ENCODE data around the gene SH2D1B.

The SH2D1B gene

DNA sequence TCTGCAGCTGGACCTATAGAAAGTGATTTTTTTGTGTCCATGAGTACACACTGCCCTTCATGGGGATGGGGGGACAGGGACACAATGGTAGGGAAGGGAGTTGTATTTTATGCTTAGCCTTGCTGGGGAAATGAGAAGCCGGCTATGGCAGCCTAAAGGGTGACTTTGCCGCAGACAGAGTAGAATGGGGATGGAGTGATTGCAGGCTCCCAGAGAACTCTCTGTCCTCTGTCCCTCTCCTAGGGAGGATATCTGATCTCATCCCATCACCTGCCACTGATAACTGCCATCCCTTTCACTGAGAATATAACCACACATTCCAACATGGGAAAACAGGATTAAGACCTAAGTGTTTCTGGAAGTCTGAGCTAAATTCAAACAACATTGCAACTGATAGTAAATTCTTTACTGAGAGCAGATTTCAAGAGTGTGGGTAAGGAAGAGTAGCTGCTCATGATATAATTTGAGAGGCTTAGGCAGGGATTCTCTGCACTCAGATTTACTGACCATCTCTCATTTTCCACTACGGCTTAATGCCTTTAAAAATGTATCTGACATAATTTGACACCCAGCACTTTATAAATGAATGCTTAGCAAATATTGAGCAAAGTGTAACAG, 13.9 kb downstream of the SH2D1B start:
- peak; percentile 59 for DNase-seq

GRCh38 chr1:162397039-162397448, 14.9 kb downstream of the SH2D1B start:
- no peak for DNase-seq

GRCh38 chr1:162396201-162396906, 15.6 kb downstream of the SH2D1B start:
- DNase-seq = no peak

DNA sequence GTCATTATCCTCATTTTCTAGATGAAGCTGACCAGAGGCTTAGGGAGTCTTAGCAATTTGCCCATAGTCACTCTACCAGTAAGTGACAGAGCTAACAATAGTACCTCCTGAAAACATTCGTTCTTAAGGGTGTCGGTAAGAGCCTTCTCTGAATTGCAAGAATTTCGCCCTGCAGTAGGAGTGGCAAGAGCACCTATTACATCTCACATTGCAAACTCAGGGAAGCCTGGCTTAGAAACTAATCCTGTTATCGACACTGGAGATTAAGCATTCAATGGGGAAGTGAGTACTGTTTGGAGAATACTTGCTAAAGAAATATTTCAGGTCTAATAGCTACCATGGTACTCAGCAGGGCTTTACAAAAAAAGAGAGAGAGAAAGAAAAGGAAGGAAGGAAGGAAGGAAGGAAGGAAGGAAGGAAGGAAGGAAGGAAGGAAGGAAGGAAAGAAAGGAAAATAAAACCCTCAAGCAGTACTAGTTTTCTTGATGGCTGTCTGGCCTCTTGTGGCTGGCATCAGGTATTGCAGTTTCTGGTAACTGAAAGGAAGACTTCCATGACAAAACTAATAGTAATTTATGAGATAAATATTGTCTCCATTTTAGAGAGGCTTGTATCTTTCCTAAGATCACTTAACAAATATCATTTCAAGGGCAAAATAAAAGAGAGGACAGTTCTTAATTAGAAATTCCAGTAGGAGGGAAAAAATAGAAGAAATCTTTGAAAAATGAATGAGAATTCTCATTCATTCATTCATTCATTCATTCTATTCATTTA, 20.0 kb downstream of the SH2D1B start:
- peak; percentile 35 for DNase-seq

DNA sequence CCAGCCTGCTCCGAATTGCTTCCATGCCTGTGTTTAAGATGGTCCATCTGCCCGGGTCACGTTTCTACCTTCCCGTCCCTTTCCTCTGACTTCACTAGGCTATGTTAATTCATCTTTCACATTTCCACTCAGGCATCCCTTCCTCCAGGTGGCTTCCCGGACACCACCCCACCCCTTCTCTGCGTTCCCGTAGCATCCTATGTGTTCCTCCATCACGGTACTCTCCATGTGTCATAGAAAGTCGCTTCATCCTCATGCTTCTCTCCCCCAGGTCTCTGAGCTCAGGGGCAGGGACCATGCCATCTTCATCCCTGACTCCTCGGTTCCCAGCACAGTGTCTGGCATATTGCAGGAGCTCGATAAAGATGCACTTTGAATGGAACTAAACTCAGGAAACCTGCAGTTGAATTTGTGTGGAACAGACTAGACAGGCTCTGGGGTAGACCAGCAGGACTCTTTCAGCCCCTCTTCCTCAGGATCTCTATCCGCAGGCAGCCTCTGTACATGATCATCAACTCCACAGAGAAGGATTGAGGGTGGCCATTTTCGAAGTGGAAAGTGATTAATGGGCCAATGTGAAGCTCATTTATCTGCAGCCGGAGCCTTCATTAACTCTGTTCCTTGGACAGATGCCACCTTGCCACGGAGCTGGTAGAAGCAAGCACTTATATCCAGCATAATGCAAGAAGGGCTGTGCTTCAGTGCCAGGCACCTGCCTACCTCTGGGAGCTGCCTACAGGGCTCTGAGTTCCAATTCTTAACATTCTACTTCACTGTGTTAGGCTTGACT, 21.3 kb downstream of the SH2D1B start:
- DNase-seq = no peak

- DNase-seq = no peak
Observed at GRCh38 chr1:162389971-162390370, 22.0 kb downstream of the SH2D1B start.

GRCh38 chr1:162389021-162389818, 22.7 kb downstream of the SH2D1B start:
- DNase-seq = peak; percentile 21

GRCh38 chr1:162388615-162389014, 23.3 kb downstream of the SH2D1B start:
- no peak for DNase-seq

DNA sequence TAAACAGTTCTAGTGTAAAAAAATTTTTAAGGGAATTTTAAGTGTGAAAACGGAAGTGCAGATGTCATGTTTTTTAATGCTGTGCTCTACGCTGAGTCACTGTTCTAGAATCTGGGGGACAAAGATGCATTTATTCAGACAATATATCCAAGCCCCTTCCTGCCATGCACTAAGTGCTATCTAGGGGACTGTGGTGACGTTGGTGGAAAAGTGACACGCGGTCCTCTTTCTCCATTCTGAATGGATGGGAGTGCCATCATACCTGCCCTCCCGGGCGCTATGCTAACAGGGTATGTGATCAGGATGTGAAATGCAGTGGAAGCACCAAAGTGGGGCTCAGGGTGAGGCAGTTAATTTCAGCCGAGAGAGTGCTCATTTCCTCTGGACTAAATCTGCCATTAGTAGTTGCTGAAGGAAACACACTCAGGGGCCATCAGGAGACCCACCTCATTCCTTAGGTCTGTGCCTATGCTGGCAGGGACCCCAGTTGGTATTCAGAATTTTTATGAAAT, 23.8 kb downstream of the SH2D1B start:
- no peak for DNase-seq

DNA sequence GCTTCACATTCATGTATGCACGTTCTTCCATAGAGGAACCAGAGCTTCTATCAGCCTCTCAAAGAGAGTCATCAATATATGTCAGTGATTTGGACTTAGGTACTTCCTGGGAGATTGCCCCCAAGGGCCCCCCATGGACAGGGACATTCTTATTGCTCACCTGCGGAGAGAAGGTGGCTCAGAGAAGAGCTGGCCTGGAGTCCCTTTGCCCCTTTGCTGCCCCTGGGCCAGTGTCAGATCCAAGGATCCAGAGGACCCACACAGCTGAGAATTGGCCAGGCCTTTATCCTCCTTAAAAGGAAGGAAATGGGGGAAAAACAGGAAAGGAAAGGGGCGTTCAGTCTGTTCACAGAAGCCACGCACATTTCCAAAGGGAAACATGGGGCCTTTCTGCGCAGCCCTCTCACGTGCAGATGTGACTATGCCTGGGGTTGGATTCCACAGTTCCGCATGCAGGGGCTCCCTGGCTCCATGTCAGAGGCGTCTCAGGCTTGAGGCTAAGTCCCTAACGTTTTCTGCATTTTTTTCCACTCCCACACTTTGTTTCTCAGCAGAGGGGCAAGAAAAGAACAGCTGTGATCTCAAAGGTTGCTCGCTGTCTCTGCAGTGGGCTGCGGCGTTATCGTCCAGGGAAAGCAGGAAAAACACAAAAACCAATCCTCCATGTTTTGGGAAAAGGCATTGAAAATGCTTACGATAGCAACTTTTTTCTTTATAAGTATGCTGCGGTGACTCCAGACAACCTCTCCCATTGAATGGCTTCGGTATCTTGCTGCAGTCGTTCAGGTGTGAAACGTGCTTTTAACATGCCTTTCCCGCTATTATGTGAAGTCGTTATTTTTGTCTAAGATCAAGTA, 24.5 kb downstream of the SH2D1B start:
- DNase-seq = no peak

- no peak for DNase-seq
Observed at GRCh38 chr1:162386292-162387225, 25.4 kb downstream of the SH2D1B start.

- no peak for DNase-seq
Observed at GRCh38 chr1:162385702-162386101, 26.2 kb downstream of the SH2D1B start.

DNA sequence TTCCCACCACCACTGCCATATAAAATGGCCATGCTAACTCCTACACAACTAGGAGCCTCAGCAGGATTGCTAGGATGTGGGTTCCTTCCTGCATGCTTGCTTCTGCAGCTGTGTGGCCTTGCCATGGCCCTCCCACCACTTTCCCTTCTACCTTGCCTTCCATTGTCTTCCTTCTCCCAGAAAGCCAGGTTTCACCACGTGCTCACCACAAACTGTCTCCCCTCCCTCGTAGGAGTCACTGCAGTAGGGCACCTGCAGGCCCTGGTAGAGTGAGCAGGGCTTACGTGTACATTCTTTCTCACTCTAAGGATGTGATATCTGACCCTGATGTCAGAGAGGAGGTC, 26.7 kb downstream of the SH2D1B start:
- DNase-seq = no peak

DNA sequence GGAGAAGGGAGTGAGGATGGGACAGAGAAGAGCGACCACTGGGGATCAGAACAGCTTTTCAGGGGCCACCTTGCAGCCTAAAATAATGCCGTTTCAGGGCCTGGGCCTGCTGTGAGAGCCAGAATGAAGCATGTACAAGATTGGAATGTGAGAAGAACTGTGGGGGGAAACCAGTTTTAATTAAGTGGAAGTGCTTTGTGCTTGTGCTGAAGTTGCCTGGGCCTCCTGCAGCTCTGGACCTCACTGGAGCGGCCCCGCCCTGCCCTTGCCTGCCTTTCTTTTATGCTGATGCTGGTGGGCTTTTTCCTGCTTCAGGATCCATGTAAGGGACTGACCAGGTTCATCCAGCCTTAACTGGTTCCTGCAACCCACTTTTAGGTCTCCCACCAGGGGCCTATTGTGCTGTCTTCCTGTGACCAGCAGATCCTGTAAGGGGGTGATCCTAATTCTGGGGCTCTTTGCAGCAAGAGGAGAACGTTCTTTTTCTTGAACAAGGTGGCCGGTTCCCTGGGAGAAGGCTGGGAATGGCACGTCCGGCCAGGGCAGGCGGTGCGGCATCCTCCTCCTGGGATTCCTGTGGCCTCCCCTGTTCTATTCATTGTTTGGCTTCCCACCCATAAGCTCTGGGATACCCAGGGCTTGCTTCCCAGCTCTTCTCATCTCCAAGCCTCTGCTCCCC, 27.2 kb downstream of the SH2D1B start:
- no peak for DNase-seq

GRCh38 chr1:162384116-162384515, 27.8 kb downstream of the SH2D1B start:
- DNase-seq = no peak

DNA sequence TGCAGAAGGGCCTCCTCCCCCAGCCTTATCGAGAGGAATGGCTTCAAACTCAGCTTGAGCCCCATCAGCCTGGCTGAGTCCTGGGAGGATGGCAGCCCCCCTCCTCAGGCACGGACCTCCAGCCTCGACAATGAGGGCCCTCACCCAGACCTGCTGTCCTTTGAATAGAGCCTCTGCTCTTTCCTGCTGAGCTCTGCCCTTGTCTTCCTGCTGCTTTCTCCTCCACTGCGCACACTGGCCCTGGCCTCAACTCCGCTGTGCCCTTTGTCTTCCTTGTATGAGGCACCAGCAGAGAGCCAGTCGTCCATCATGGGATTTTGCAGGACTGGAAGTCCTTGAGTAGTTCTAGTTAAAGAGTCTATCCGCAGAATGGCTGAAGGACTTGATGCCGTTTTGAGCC, 28.4 kb downstream of the SH2D1B start:
- no peak for DNase-seq

DNA sequence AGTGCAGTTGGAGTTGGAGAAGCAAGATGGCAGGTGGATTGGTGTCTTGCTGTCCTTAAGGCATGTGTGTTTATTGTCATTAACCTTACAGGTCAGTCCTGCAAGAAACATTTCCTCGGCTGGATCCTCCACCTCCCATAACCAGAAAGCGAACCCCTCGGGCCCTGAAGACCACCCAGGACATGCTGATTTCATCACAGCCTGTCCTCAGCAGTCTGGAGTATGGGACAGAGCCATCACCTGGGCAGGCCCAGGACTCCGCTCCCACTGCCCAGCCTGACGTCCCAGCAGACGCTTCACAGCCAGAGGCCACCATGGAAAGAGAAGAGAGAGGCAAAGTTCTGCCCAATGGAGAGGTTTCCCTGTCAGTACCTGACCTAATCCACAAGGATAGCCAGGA, 28.8 kb downstream of the SH2D1B start:
- DNase-seq = no peak

DNA sequence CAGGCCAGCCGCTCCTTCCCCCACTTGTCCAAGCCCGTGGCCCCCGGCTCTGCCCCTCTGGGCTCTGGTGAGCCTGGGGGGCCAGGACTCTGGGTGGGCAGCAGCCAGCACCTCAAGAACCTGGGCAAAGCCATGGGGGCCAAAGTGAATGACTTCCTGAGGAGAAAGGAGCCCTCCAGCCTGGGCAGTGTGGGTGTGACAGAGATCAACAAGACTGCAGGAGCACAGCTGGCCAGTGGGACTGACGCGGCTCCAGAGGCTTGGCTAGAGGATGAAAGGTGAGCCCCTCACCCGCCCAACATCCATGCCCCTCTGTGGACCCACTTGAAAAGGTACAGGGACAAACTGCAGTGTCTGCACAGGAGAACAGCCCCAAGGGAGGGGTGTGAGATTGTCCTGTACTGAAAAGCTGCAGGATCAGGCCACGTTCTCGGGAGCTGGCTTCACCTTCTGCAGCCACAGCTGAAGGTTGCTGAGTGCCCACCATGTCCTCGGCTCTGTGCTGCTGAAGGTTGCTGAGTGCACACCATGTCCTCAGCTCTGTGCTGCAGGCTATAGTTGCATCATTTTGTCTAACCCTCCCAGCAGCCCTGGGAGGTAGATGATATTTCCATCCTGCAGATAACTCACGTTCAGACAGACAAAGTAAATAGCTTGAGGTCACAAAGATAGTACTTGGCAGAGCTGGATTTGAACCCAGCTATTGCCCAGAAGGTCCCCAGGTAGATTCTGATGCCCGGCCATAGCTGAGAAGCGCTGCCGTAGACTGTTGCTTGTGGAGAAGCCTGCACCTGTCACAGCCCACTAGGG, 29.8 kb downstream of the SH2D1B start:
- DNase-seq = no peak

- no peak for DNase-seq
Observed at GRCh38 chr1:162381383-162381782, 30.6 kb downstream of the SH2D1B start, which contains the start of gene C1orf226. Gene C1orf226 (plus strand): TSS chr1:162381728. CDS start chr1:162381902, 174 bp downstream.

Measured in NCI-H2029 treated with DMSO at 0.1 percent for 48 hours (cell line).